ENCODE results near the gene EEF1AKMT1.

DNA sequence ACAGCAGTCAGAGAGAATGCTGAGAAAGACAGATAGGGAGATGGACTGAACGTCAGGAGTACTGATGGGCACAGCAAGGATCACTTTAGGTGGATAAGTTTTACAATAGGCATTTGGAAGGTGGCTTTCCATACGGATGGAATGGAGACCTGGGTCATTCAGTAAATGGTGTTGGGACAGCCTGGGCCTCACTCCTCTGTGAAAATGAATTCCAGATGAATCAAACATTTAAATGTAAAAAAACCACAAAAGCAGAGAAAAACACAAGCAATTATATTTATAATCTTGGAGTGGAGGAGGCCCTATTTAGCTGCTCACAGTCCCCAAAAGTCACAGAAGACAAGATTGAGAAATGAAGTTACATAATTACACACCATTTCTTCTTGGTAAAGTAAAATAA is 65.5 kb downstream of the EEF1AKMT1 start:
- no peak for TF ChIP-seq POLR2AphosphoS5 (IDR thresholded peaks at IDR 0.05; ENCODE audit: low read depth, low read length)
- TF ChIP-seq, protein P1, sequence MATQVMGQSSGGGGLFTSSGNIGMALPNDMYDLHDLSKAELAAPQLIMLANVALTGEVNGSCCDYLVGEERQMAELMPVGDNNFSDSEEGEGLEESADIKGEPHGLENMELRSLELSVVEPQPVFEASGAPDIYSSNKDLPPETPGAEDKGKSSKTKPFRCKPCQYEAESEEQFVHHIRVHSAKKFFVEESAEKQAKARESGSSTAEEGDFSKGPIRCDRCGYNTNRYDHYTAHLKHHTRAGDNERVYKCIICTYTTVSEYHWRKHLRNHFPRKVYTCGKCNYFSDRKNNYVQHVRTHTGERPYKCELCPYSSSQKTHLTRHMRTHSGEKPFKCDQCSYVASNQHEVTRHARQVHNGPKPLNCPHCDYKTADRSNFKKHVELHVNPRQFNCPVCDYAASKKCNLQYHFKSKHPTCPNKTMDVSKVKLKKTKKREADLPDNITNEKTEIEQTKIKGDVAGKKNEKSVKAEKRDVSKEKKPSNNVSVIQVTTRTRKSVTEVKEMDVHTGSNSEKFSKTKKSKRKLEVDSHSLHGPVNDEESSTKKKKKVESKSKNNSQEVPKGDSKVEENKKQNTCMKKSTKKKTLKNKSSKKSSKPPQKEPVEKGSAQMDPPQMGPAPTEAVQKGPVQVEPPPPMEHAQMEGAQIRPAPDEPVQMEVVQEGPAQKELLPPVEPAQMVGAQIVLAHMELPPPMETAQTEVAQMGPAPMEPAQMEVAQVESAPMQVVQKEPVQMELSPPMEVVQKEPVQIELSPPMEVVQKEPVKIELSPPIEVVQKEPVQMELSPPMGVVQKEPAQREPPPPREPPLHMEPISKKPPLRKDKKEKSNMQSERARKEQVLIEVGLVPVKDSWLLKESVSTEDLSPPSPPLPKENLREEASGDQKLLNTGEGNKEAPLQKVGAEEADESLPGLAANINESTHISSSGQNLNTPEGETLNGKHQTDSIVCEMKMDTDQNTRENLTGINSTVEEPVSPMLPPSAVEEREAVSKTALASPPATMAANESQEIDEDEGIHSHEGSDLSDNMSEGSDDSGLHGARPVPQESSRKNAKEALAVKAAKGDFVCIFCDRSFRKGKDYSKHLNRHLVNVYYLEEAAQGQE (IDR thresholded peaks at IDR 0.05; ENCODE audit: insufficient read depth in 1 of 2, low read depth in 2 of 2, low read length in 2 of 2), result no peak
- TF ChIP-seq TAF1 (IDR thresholded peaks at IDR 0.05; ENCODE audit: borderline replicate concordance, insufficient read depth, low read length), result no peak
- no peak for TF ChIP-seq SIN3A (IDR thresholded peaks at IDR 0.05; ENCODE audit: borderline replicate concordance, insufficient read depth, low read length)
- no peak for TF ChIP-seq FOXP2 (optimal IDR thresholded peaks at IDR 0.05; ENCODE audit: borderline replicate concordance, extremely low read depth, extremely low read length, insufficient read depth)
